HG02884 (cell line): ENCODE measurements around the gene SERTAD3.
"Not testable (repeated sequence)": the region's sequence is repeated elsewhere in the genome, so short reads cannot be mapped to it uniquely, and the experiment has no call there.

Experiments
- ATAC-seq: cut with Tn5 transposase; IDR thresholded peaks from one replicate; pipeline ENCODE4 v1.9.1; 2021; ENCODE audit warnings: mild to moderate bottlenecking, moderate library complexity; ENCODE audit not compliant: unreplicated experiment

The SERTAD3 gene

DNA sequence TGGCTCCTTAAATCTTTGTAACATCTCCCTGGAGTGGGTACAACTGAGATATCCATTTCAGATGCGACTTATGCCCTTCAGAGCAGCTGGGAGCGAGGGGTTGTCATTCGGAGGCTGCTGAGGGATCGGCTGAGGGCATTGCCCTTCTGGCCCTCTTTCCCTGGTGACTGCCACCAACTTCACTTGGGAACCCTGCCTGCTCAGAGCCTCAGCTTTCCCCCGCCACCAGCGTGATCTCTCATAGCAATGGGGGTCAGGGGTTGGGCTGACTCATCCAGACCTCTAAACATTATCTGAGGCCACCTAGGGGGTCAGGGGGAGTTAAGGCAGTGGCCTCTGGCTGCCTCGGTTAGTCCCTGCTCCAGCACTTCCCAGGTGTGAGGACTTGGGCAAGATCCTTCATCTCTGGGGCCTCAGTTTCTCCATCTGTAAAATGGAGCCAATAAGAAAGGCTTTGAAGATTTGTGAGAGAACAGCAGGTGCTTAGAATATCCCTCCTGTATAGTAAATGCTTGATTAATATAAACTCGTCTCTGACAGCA is 32.1 kb downstream of the SERTAD3 start:
- no peak for ATAC-seq

GRCh38 chr19:40411125-40411842 is 32.9 kb downstream of the SERTAD3 start:
- ATAC-seq, result no peak

DNA sequence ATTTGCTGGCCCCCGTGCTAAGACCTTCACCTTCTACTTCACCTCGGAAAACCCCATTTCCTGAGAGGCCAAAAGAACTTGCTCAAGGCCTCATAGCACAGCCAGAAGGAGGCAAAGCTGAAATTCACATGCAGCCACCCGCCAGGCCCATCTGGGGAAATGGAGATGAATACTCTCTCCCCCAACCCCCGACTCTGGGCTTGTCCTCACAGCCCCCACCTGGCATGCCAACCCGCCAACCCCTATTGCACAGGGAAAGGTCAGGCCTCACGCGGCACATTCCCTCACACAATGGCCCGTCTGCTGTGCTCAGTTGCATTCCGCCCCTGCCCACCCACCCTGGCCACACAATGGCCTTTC is 34.1 kb downstream of the SERTAD3 start:
- ATAC-seq, result no peak

DNA sequence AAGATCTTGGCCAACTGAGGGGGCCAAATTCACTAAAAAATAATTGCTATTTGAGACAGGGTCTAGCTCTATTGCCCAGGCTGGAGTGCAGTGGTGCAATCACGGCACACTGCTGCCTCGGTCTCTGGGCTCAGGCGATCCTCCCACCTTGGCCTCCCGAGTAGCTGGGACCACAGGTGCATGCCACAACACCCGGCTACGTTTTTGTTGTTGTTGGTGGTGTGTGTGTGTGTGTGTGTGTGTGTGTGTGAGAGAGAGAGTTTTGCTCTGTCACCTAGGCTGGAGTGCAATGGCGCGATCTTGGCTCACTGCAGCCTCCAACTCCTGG is 35.6 kb downstream of the SERTAD3 start:
- not testable (repeated sequence) for ATAC-seq

DNA sequence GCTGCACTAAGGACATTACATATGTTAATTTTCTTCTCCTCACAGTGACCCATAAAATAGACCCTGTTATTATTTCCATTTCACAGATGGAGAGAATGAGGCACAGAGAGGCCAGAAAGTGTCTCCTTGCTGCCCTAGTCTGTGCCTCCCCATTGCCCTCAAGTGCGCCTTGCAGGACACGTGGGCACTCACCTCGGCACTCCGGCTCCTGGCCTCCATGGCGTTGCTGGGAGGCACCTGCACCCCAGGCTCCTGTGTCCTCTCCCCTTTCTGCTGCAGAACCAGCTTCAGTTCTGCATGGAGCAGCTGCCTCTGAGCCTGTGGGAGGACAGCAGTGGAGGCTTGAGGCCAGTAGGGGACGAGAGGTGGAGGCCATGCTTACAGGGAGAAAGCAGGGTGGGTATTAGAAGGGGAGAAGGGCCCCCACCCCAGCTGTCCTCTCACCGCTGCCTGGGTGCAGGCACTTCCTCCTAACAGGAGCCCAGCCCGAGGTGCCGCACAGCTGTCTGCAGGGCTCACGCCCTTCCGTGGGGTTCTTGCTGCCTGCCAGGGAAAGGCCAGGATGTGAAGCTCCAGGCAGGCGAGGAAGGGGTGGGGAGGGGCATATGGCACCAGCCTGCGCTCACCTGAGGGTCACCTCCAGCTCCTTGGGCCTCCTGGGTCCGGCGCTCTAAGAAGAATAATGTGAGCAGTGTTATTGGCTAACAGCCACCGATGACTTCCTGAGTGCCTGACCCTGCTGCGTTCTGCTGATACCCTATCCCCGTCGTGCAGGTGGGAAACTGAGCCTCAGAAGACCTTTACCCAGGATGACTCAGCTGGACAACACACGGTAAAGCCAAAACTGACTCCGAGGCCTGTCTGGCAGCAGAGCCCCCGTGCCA is 36.2 kb downstream of the SERTAD3 start:
- no peak for ATAC-seq

- ATAC-seq, result peak; percentile 46
These were observed 40.7 kb downstream of the SERTAD3 start for GRCh38 chr19:40403262-40403984.

GRCh38 chr19:40400559-40400958 is 43.6 kb downstream of the SERTAD3 start:
- no peak for ATAC-seq

GRCh38 chr19:40398417-40399131 is 45.6 kb downstream of the SERTAD3 start:
- no peak for ATAC-seq

GRCh38 chr19:40397568-40397906 is 46.6 kb downstream of the SERTAD3 start:
- no peak for ATAC-seq

- ATAC-seq, result no peak
These were observed 47.1 kb downstream of the SERTAD3 start for GRCh38 chr19:40396886-40397567.

- no peak for ATAC-seq
These were observed 48.2 kb downstream of the SERTAD3 start for GRCh38 chr19:40395956-40396355.

- ATAC-seq, result no peak
These were observed 49.3 kb downstream of the SERTAD3 start for GRCh38 chr19:40394816-40395210.

GRCh38 chr19:40393894-40394815 is 50.0 kb downstream of the SERTAD3 start:
- ATAC-seq, result no peak

DNA sequence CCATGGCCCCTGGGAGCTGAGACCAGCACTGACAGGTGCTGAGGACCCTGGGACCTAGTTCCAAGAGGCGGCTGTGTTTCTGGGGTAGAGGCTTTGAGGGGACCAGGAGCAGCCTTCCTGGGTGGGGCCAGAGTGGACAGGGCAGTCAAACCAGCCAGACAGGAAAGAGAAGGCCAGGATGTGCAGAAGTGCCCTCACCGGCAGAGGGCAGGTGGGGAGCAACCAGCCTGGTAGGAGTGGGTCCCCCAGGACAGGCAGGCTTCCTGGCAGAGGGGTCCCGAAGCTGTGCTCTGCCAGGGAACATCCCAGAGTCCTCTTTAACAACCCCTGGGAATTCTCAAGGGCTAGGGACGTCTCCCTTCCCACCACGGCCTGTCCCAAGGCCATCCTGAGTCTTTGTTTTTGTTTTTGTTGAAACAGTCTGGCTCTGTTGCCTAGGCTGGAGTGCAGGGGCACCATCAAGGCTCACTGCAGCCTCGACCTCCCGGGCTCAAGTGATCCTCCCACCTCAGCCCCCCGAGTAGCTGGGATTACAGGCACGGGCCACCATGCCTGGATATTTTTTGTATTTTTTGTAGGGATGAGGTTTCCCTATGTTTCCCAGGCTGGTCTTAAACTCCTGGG is 51.1 kb downstream of the SERTAD3 start:
- ATAC-seq, result no peak

DNA sequence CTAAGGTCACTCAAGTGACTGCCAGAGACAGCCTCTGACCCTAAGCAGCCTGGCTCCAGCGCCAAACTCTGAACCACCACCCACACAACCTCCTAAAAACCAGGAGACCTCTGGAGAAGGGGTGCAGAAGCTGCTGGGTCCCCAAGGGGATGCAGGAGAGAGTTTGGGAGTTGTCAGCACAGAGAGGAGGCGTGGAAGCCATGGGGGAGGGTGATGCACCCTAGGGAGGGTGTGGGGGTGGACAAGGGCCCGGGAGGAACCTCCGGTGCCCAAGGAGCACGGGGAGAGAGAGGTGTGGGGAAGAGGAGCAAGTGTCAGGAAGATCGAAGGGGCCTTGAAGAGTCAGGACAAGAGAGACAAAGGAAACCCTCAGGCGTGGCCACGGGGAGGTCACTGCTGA is 52.0 kb downstream of the SERTAD3 start:
- no peak for ATAC-seq
